HL-60 (cell line): ENCODE results near the gene EXOSC9.

Experiments used
- POLR2AphosphoS5 ChIP-seq: IDR thresholded peaks from 2 replicates; pipeline ENCODE4 v1.6.1; 2012; ENCODE audit warnings: low read depth
- REST ChIP-seq: IDR thresholded peaks from 2 replicates; pipeline ENCODE4 v1.6.1; 2012; ENCODE audit warnings: low read depth; ENCODE audit not compliant: insufficient replicate concordance
- SPI1 ChIP-seq: IDR thresholded peaks from 2 replicates; pipeline ENCODE4 v1.6.1; 2012; ENCODE audit warnings: low read depth, mild to moderate bottlenecking, borderline replicate concordance
- TF ChIP-seq, protein P1 (sequence below): IDR thresholded peaks from one replicate; pipeline ENCODE4 v1.5.1; 2011; ENCODE audit warnings: low read length, control low read depth, inconsistent platforms; ENCODE audit not compliant: insufficient read depth

DNA sequence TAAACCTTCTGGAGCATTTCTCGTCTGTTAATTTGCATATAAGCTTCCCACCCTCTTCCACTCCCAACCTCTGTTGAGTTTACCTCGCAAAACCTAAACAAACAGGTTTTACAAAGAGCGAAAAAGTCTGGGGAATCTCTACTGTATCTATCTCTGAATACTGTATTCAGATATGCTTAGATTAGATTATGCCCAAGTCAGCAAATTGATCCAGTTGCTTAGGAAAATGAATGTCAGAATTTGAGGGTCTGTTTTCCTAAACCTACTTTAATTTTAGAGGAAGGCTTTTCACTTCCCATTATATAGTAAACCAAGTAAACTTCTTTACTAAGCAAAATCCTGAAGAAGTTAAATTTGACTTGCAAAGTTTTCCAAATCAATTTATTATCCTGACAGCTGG, 15.9 kb downstream of the EXOSC9 start:
- TF ChIP-seq, protein P1, sequence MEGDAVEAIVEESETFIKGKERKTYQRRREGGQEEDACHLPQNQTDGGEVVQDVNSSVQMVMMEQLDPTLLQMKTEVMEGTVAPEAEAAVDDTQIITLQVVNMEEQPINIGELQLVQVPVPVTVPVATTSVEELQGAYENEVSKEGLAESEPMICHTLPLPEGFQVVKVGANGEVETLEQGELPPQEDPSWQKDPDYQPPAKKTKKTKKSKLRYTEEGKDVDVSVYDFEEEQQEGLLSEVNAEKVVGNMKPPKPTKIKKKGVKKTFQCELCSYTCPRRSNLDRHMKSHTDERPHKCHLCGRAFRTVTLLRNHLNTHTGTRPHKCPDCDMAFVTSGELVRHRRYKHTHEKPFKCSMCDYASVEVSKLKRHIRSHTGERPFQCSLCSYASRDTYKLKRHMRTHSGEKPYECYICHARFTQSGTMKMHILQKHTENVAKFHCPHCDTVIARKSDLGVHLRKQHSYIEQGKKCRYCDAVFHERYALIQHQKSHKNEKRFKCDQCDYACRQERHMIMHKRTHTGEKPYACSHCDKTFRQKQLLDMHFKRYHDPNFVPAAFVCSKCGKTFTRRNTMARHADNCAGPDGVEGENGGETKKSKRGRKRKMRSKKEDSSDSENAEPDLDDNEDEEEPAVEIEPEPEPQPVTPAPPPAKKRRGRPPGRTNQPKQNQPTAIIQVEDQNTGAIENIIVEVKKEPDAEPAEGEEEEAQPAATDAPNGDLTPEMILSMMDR, result no peak
- TF ChIP-seq POLR2AphosphoS5 (no peak), REST (no peak), SPI1 (no peak)
